Activated B cell treated with CpG ODN at 0.5 μM for 24 hours (primary cell): ENCODE results near the gene RYR2. TPM values are rescaled to one million over a fixed set of nuclear protein-coding genes. Genes with fewer than 3 reads are reported as not detected.
"Not testable (repeated sequence)": the region's sequence is repeated elsewhere in the genome, so short reads cannot be mapped to it uniquely, and the experiment has no call there.

Experiments used
- ATAC-seq: fragments of 200-7000 bp; cut with Tn5 transposase; one replicate; pipeline ENCODE4 v1.10.0; 2021; ENCODE audit warnings: low read depth, mild to moderate bottlenecking, moderate library complexity
- CTCF ChIA-PET: fragments of 350-600 bp; sonication (Branson Sonifier 250); formaldehyde crosslinking; loops from one replicate; lab custom pipeline; 2021; ENCODE audit warnings: antibody characterized with exemption; lab: Charles Lee
- POLR2A ChIA-PET: fragments of 350-600 bp; sonication (Branson Sonifier 250); formaldehyde crosslinking; loops from one replicate; lab custom pipeline; 2021; ENCODE audit warnings: antibody characterized with exemption; lab: Charles Lee
- DNase-seq: peaks from one replicate; pipeline ENCODE4 v3.0.0; 2022
- H3K27ac Mint-ChIP-seq: one replicate; pipeline ENCODE4 v1.8.0; 2020; ENCODE audit warnings: mixed read lengths
- H3K27me3 Mint-ChIP-seq: one replicate; pipeline ENCODE4 v1.8.0; 2021; ENCODE audit warnings: mixed read lengths
- H3K36me3 Mint-ChIP-seq: one replicate; pipeline ENCODE4 v1.8.0; 2021; ENCODE audit warnings: low read depth, mixed read lengths
- H3K4me1 Mint-ChIP-seq: one replicate; pipeline ENCODE4 v1.8.0; 2021; ENCODE audit warnings: mixed read lengths
- H3K4me3 Mint-ChIP-seq: one replicate; pipeline ENCODE4 v1.8.0; 2020; ENCODE audit warnings: mild to moderate bottlenecking, mixed read lengths
- H3K9me3 Mint-ChIP-seq: one replicate; pipeline ENCODE4 v1.8.0; 2020; ENCODE audit warnings: mixed read lengths
- CTCF ChIP-seq: fragments of 200-600 bp; IDR thresholded peaks from one replicate; pipeline ENCODE4 v1.8.0; 2022; ENCODE audit warnings: antibody characterized with exemption, mild to moderate bottlenecking
- intact Hi-C: fragments of 100-400 bp; cut with micrococcal nuclease; formaldehyde crosslinking; loops from one replicate; pipeline ENCODE4 v1.15.1; 2024
- total RNA-seq: library from RNA; stranded (reverse); gene quantifications from 2 replicates; pipeline ENCODE4 v1.2.3, GENCODE V29; 2022

RYR2 gene
- total RNA-seq, 1 donor from 2014 or later: not detected

GRCh38 chr1:237841485-237841884, 799.5 kb downstream of the RYR2 start:
- DNase-seq: no peak
- H3K36me3 Mint-ChIP-seq: no peaks in the 10 kb centered on the region
- no peak overlapping the region for H3K4me3 Mint-ChIP-seq
- H3K9me3 Mint-ChIP-seq: no peaks in the 10 kb centered on the region
- ATAC-seq: no peak
- H3K4me1 Mint-ChIP-seq: no peaks in the 10 kb centered on the region
- H3K27ac Mint-ChIP-seq: no peak overlapping the region
- H3K27me3 Mint-ChIP-seq: no peaks in the 10 kb centered on the region
- POLR2A ChIA-PET: no interaction called here
- TF ChIP-seq CTCF: no peak
- intact Hi-C loops: no loop called here
- CTCF ChIA-PET: no interaction called here

GRCh38 chr1:237843516-237843915, 801.5 kb downstream of the RYR2 start:
- H3K27ac Mint-ChIP-seq, intact Hi-C loops, H3K27me3 Mint-ChIP-seq, H3K4me3 Mint-ChIP-seq, H3K36me3 Mint-ChIP-seq, DNase-seq, H3K9me3 Mint-ChIP-seq, CTCF ChIA-PET, ATAC-seq, POLR2A ChIA-PET, H3K4me1 Mint-ChIP-seq: not testable (repeated sequence)

GRCh38 chr1:237851210-237851845, 809.3 kb downstream of the RYR2 start:
- ChIA-PET POLR2A (no interaction called here), CTCF (no interaction called here)
- DNase-seq: no peak
- Mint-ChIP-seq H3K27me3 (no peaks in the 10 kb centered on the region), H3K4me3 (no peak overlapping the region), H3K36me3 (no peaks in the 10 kb centered on the region), H3K9me3 (peaks cover 2% of the 10 kb centered on the region), H3K27ac (no peak overlapping the region), H3K4me1 (no peaks in the 10 kb centered on the region)
- intact Hi-C loops: no loop called here
- no peak for ATAC-seq
- no peak for TF ChIP-seq CTCF

- TF ChIP-seq CTCF: no peak
- Mint-ChIP-seq H3K36me3 (no peaks in the 10 kb centered on the region), H3K4me1 (no peaks in the 10 kb centered on the region), H3K9me3 (peaks cover 2% of the 10 kb centered on the region), H3K4me3 (no peak overlapping the region), H3K27me3 (no peaks in the 10 kb centered on the region), H3K27ac (no peak overlapping the region)
- ATAC-seq (no peak), DNase-seq (no peak)
- ChIA-PET POLR2A (no interaction called here), CTCF (no interaction called here)
- intact Hi-C loops: no loop called here
Observed at GRCh38 chr1:237852342-237852741, 810.4 kb downstream of the RYR2 start.

- Mint-ChIP-seq H3K27me3 (no peaks in the 10 kb centered on the region), H3K4me1 (no peaks in the 10 kb centered on the region), H3K27ac (no peak overlapping the region), H3K9me3 (peaks cover 2% of the 10 kb centered on the region), H3K36me3 (no peaks in the 10 kb centered on the region), H3K4me3 (no peak overlapping the region)
- ChIA-PET POLR2A (no interaction called here), CTCF (no interaction called here)
- no peak for DNase-seq
- TF ChIP-seq CTCF: no peak
- intact Hi-C loops: no loop called here
- no peak for ATAC-seq
Observed at GRCh38 chr1:237857455-237857854, 815.5 kb downstream of the RYR2 start.

- ATAC-seq: no peak
Observed at GRCh38 chr1:237858992-237859391, 817.0 kb downstream of the RYR2 start.

More at GRCh38 chr1:237858992-237859391, 817.0 kb downstream of the RYR2 start:
- Mint-ChIP-seq H3K36me3 (no peaks in the 10 kb centered on the region), H3K27me3 (peaks cover 2% of the 10 kb centered on the region), H3K9me3 (peaks cover 2% of the 10 kb centered on the region), H3K27ac (no peak overlapping the region), H3K4me1 (no peaks in the 10 kb centered on the region), H3K4me3 (no peak overlapping the region)
- POLR2A ChIA-PET: no interaction called here
- DNase-seq: no peak
- CTCF ChIA-PET: no interaction called here
- no peak for TF ChIP-seq CTCF
- intact Hi-C loops: no loop called here
